ENCODE data around the gene NCAPG2. TPM values are rescaled to one million over a fixed set of nuclear protein-coding genes. Genes with fewer than 3 reads are reported as not detected.

Gene NCAPG2
- total RNA-seq, 1 donor from 2014 or later, result 46.1 TPM

DNA sequence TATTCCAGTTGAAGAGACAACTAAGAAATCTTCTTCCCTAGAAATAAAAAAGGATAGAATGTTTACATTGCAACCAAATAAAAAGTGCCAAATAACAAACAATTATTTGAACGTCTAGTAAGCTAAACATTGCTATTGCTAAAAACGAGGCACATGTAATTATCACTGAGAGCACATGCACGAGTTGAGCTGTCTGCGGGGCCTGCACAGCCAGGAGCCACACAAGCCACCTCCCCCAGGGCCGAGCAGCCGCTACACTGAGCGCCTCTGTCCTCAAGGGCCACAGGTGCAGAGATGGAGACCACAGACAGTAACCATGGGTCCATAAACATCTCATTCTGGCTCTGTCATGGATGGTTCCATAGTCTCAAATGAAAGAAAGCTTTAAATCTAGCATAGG is 17.2 kb downstream of the NCAPG2 start:
- H3K27me3 Mint-ChIP-seq, result no peaks in the 10 kb centered on the region
- DNase-seq (ENCODE audit: extremely low spot score, unreplicated experiment), result no peak
- TF ChIP-seq, protein P1, sequence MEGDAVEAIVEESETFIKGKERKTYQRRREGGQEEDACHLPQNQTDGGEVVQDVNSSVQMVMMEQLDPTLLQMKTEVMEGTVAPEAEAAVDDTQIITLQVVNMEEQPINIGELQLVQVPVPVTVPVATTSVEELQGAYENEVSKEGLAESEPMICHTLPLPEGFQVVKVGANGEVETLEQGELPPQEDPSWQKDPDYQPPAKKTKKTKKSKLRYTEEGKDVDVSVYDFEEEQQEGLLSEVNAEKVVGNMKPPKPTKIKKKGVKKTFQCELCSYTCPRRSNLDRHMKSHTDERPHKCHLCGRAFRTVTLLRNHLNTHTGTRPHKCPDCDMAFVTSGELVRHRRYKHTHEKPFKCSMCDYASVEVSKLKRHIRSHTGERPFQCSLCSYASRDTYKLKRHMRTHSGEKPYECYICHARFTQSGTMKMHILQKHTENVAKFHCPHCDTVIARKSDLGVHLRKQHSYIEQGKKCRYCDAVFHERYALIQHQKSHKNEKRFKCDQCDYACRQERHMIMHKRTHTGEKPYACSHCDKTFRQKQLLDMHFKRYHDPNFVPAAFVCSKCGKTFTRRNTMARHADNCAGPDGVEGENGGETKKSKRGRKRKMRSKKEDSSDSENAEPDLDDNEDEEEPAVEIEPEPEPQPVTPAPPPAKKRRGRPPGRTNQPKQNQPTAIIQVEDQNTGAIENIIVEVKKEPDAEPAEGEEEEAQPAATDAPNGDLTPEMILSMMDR (conservative IDR thresholded peaks at IDR 0.05), result no peak
- H3K4me1 Mint-ChIP-seq (ENCODE audit: unreplicated experiment), result no peaks in the 10 kb centered on the region
- no peak overlapping the region for H3K27ac Mint-ChIP-seq
- H3K9me3 Mint-ChIP-seq, result no peaks in the 10 kb centered on the region
- no peaks in the 10 kb centered on the region for H3K36me3 Mint-ChIP-seq
- H3K4me3 Mint-ChIP-seq, result no peak overlapping the region

DNA sequence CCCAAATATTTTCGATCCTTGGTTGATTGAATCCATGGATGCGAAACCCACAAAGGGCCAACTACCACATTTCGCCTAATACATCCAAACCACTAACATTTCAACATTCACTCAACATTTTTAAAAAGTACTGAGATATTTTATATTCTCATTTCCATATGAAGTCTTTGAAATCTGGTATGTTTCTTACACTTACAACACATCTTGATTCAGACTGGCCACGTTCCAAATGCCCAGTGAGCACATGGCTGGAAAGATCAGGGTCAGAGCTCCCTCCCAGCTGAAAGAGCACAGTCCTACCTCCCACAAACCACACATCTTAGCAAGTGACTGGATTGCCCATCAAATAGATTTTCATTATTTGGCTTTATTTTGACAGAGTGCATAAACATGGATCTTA is 18.9 kb downstream of the NCAPG2 start:
- TF ChIP-seq, protein P1 (conservative IDR thresholded peaks at IDR 0.05), result no peak
- no peak for DNase-seq (ENCODE audit: extremely low spot score, unreplicated experiment)
- Mint-ChIP-seq H3K4me3 (no peak overlapping the region), H3K27me3 (no peaks in the 10 kb centered on the region), H3K9me3 (no peaks in the 10 kb centered on the region), H3K36me3 (no peaks in the 10 kb centered on the region), H3K27ac (no peak overlapping the region), H3K4me1 (ENCODE audit: unreplicated experiment) (no peaks in the 10 kb centered on the region)

DNA sequence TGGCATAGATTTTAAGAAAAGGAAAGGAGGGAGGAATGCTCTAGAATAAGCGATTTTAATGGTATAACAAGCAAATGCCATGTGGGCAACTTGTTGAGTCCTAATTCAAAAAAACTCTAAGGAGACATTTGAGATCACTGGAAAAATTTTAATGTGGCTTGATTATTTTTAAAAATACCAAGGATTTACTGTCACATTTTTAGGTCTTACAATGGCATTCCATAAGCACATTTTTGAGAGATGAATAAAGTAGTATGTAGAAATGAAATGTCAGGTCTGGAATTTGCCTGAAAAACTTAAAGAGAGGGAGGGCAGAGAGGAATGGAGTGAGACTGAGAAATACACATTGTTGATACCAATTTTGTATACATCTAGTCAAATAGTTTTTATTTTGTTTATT is 20.3 kb downstream of the NCAPG2 start:
- Mint-ChIP-seq H3K27me3 (no peaks in the 10 kb centered on the region), H3K9me3 (no peaks in the 10 kb centered on the region), H3K4me3 (no peak overlapping the region), H3K4me1 (ENCODE audit: unreplicated experiment) (no peaks in the 10 kb centered on the region), H3K27ac (no peak overlapping the region), H3K36me3 (peaks cover under 1% of the 10 kb centered on the region)
- TF ChIP-seq, protein P1 (conservative IDR thresholded peaks at IDR 0.05), result no peak
- no peak for DNase-seq (ENCODE audit: extremely low spot score, unreplicated experiment)

DNA sequence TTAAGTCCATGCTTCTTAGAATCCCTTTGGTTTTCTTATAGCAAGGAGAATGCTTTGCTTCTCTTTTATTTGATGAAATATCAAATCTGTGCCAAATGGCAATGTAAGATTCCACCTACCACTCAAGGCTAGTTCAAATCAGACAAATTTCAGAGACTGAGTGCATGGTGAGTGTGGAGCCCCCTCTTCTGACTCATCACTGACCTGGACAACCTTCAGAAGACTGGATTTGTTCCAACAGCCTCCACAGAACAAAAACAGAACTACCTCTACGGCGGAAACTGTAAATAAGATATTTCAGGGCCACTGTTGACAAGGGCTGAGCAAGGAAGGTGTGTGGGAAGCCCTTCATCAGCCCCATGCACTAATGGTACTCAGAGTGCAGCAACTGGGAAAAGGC is 21.1 kb downstream of the NCAPG2 start:
- H3K4me3 Mint-ChIP-seq, result no peak overlapping the region
- no peaks in the 10 kb centered on the region for H3K27me3 Mint-ChIP-seq
- no peaks in the 10 kb centered on the region for H3K4me1 Mint-ChIP-seq (ENCODE audit: unreplicated experiment)
- no peak overlapping the region for H3K27ac Mint-ChIP-seq
- DNase-seq (ENCODE audit: extremely low spot score, unreplicated experiment), result no peak
- H3K36me3 Mint-ChIP-seq, result peaks cover 4% of the 10 kb centered on the region
- H3K9me3 Mint-ChIP-seq, result no peaks in the 10 kb centered on the region
- TF ChIP-seq, protein P1 (conservative IDR thresholded peaks at IDR 0.05), result no peak

DNA sequence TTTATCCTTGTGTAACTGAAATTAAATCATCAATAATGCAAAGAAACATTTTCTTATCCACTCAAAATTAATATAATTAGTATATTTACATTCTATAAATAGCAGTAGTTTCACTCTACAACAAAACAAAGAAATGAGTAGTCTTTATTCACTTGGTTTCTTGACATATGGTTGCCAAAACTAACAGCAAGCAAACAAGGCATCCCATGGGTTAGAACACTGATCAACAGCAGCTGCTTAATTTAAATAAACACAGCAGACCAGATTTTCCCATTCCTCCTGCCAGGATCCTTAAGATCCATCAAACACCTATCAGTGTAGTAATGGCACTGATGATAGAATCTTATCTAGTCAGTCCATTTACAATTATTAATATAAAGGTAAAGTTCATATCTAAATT is 22.1 kb downstream of the NCAPG2 start:
- Mint-ChIP-seq H3K9me3 (no peaks in the 10 kb centered on the region), H3K27me3 (no peaks in the 10 kb centered on the region), H3K4me3 (no peak overlapping the region), H3K27ac (no peak overlapping the region), H3K36me3 (peaks cover 4% of the 10 kb centered on the region), H3K4me1 (ENCODE audit: unreplicated experiment) (no peaks in the 10 kb centered on the region)
- DNase-seq (ENCODE audit: extremely low spot score, unreplicated experiment), result no peak
- TF ChIP-seq, protein P1 (conservative IDR thresholded peaks at IDR 0.05), result no peak

DNA sequence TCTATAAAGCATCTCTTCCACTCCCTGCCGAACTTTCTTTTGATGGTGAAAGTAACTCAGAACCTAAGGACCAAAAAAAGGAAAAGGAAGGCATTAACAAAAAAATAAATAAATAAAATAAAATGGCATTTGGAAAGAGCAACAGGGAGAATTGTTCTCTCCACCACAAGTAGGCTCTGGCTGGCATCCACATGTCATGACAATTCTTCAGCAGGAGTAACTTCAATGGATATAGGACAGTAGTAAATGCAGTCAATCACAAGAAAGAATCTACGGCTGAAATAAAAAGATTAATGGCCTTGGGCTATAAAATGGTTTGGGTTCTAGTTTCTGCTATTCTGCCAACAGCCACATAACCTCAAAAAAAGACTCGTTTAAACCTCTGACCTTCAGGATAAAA is 23.9 kb downstream of the NCAPG2 start:
- TF ChIP-seq, protein P1 (conservative IDR thresholded peaks at IDR 0.05), result no peak
- Mint-ChIP-seq H3K9me3 (no peaks in the 10 kb centered on the region), H3K27me3 (no peaks in the 10 kb centered on the region), H3K4me3 (no peak overlapping the region), H3K27ac (no peak overlapping the region), H3K4me1 (ENCODE audit: unreplicated experiment) (no peaks in the 10 kb centered on the region), H3K36me3 (peaks cover 4% of the 10 kb centered on the region)
- no peak for DNase-seq (ENCODE audit: extremely low spot score, unreplicated experiment)

Measured in type B pancreatic cell (in vitro differentiated cells).